Liver (tissue), 9 donors: Measurements from ENCODE around the gene PPP2R2C. TPM values are rescaled to one million over a fixed set of nuclear protein-coding genes. Genes with fewer than 3 reads are reported as not detected.

ENCODE experiments used
- DNase-seq: peaks from one replicate; pipeline ENCODE4 v3.0.0-alpha.2; 2017; ENCODE audit warnings: low spot score
- H3K27ac ChIP-seq, 2 donors: one replicate each; pipeline ENCODE4 v1.7.0; 2013; ENCODE audit warnings: inconsistent platforms in 2 of 2, low read length in 2 of 2, control low read depth in 1 of 2, low read depth in 1 of 2, mild to moderate bottlenecking in 1 of 2
- H3K27me3 ChIP-seq, 4 donors: one replicate each; pipeline versions ENCODE4 v1.6.1 to v1.7.0; 2013; ENCODE audit warnings: low read length in 3 of 4, inconsistent platforms in 1 of 4, mild to moderate bottlenecking in 1 of 4, moderate library complexity in 1 of 4; ENCODE audit not compliant: control insufficient read depth in 4 of 4, insufficient read depth in 4 of 4
- H3K36me3 ChIP-seq, 4 donors: one replicate each; pipeline versions ENCODE4 v1.6.1 to v1.7.0; 2013; ENCODE audit warnings: low read length in 3 of 4, mild to moderate bottlenecking in 3 of 4, low read depth in 1 of 4, moderate library complexity in 1 of 4; ENCODE audit not compliant: control insufficient read depth in 4 of 4, insufficient read depth in 3 of 4
- H3K4me1 ChIP-seq, 4 donors: one replicate each; pipeline versions ENCODE4 v1.6.1 to v1.7.0; 2013; ENCODE audit warnings: low read length in 3 of 4, mild to moderate bottlenecking in 3 of 4, moderate library complexity in 1 of 4; ENCODE audit not compliant: control insufficient read depth in 4 of 4, insufficient read depth in 4 of 4
- H3K4me3 ChIP-seq, 3 donors: one replicate each; pipeline versions ENCODE4 v1.6.1 to v1.7.0; 2013; ENCODE audit warnings: low read length in 3 of 3, control low read depth in 1 of 3, low read depth in 1 of 3, mild to moderate bottlenecking in 1 of 3
- H3K9ac ChIP-seq, 2 donors: one replicate each; pipeline ENCODE4 v1.7.0; 2013; ENCODE audit warnings: low read length in 2 of 2, mild to moderate bottlenecking in 2 of 2, moderate library complexity in 2 of 2, control low read depth in 1 of 2, low read depth in 1 of 2
- H3K9me3 ChIP-seq, 4 donors: one replicate each; pipeline versions ENCODE4 v1.6.1 to v1.7.0; 2013; ENCODE audit warnings: low read length in 3 of 4; ENCODE audit not compliant: control insufficient read depth in 4 of 4
- EGR1 ChIP-seq, 2 donors: IDR thresholded peaks; 2 replicates each; pipeline ENCODE4 v1.6.1; 2016 to 2018; ENCODE audit warnings: antibody characterized with exemption in 2 of 2, low read depth in 2 of 2
- GABPA ChIP-seq, 2 donors: IDR thresholded peaks in 1 of 2; conservative IDR thresholded peaks in 1 of 2; 2 replicates each; pipeline ENCODE4 v1.6.1; 2016; ENCODE audit warnings: antibody characterized with exemption in 2 of 2, mild to moderate bottlenecking in 1 of 2, moderate library complexity in 1 of 2
- HNF4A ChIP-seq, 2 donors: conservative IDR thresholded peaks; 2 replicates each; pipeline ENCODE4 v1.6.1; 2016; ENCODE audit warnings: antibody characterized with exemption in 2 of 2, mild to moderate bottlenecking in 2 of 2
- RAD21 ChIP-seq, 2 donors: IDR thresholded peaks; 2 replicates each; pipeline ENCODE4 v1.6.1; 2016; ENCODE audit warnings: antibody characterized with exemption in 2 of 2, mild to moderate bottlenecking in 2 of 2
- RXRA ChIP-seq, 2 donors: IDR thresholded peaks; 2 replicates each; pipeline ENCODE4 v1.6.1; 2017 to 2018; ENCODE audit warnings: antibody characterized with exemption in 2 of 2, mild to moderate bottlenecking in 1 of 2
- ZBTB33 ChIP-seq: IDR thresholded peaks from 2 replicates; pipeline ENCODE4 v1.6.1; 2016; ENCODE audit warnings: antibody characterized with exemption
- WGBS: extraction: QIAGEN DNeasy Blood & Tissue Kit; methylation state at CpG from one replicate; pipeline ENCODE4 v1.1.7; 2013; 5-methylcytosine and 5-hydroxymethylcytosine counted together
- polyA plus RNA-seq, 2 donors: library from polyadenylated mRNA; stranded (reverse) in 1 of 2; unstranded in 1 of 2; fragments of 200-250 nt in 1 of 2; fragments of >200 nt in 1 of 2; fragmentation: Nextera tagmentation in 1 of 2; extraction: Ambion mirVana in 1 of 2; gene quantifications; one replicate each; pipeline versions ENCODE4 v1.2.1 to v1.2.3, GENCODE V29; 2013 to 2015
- total RNA-seq, 2 donors: library from RNA; depleted of rRNA; stranded (reverse); fragments of >200 nt; gene quantifications; one replicate each; pipeline ENCODE4 v1.2.3, GENCODE V29; 2014
- TF ChIP-seq, protein P1 (sequence below): IDR thresholded peaks from 2 replicates; pipeline ENCODE4 v1.6.1; 2016; ENCODE audit warnings: antibody characterized with exemption, mild to moderate bottlenecking
- TF ChIP-seq, protein P2 (sequence below): fragments of 150-350 bp; IDR thresholded peaks from 2 replicates; pipeline ENCODE4 v1.5.1; 2017; ENCODE audit warnings: improper control_type of control experiment, low read depth, low read length; ENCODE audit not compliant: missing input control
- donor health status: healthy.
- donor health status: healthy.
- donor health status: healthy.
- donor health status: healthy.
- donor health status: healthy.

PPP2R2C gene
- total and polyA plus RNA-seq, 4 donors, result under 0.01 to 0.01 TPM; not detected in 2

DNA sequence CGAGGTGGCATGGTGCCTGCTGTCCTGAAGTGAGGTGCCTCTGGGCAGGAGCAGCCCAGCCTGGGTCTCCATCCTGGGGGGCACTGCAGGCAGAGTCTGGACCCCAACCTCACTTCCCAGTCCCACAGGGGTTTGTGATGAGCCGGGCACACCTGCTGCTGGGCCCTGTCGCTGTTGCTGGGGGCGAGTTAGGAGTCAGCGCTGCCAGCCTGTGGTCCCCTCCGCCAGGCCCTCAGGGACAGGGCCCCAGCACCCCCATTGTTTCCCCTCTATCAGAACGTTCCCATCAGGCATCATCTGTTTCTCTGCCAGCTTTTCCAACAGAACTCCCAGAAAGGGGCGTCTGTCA, 179.3 kb downstream of the PPP2R2C start:
- TF ChIP-seq, protein P1, sequence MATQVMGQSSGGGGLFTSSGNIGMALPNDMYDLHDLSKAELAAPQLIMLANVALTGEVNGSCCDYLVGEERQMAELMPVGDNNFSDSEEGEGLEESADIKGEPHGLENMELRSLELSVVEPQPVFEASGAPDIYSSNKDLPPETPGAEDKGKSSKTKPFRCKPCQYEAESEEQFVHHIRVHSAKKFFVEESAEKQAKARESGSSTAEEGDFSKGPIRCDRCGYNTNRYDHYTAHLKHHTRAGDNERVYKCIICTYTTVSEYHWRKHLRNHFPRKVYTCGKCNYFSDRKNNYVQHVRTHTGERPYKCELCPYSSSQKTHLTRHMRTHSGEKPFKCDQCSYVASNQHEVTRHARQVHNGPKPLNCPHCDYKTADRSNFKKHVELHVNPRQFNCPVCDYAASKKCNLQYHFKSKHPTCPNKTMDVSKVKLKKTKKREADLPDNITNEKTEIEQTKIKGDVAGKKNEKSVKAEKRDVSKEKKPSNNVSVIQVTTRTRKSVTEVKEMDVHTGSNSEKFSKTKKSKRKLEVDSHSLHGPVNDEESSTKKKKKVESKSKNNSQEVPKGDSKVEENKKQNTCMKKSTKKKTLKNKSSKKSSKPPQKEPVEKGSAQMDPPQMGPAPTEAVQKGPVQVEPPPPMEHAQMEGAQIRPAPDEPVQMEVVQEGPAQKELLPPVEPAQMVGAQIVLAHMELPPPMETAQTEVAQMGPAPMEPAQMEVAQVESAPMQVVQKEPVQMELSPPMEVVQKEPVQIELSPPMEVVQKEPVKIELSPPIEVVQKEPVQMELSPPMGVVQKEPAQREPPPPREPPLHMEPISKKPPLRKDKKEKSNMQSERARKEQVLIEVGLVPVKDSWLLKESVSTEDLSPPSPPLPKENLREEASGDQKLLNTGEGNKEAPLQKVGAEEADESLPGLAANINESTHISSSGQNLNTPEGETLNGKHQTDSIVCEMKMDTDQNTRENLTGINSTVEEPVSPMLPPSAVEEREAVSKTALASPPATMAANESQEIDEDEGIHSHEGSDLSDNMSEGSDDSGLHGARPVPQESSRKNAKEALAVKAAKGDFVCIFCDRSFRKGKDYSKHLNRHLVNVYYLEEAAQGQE, result no peak
- TF ChIP-seq GABPA (IDR thresholded peaks at IDR 0.05 in 1 of 2, conservative IDR thresholded peaks at IDR 0.05 in 1 of 2) (no peak), HNF4A (conservative IDR thresholded peaks at IDR 0.05) (no peak)
- H3K4me3 ChIP-seq, result no peak overlapping the region
- WGBS, result 94% methylated on average over 8 of the region's 8 CpGs
- DNase-seq, result no peak
- H3K9ac ChIP-seq, result no peak overlapping the region
- no peaks in the 10 kb centered on the region for H3K9me3 ChIP-seq
- peaks cover 0 to 42% (median 2%) of the 10 kb centered on the region in 4 donors for H3K36me3 ChIP-seq
- H3K27ac ChIP-seq, result no peak overlapping the region
- no peaks in the 10 kb centered on the region for H3K4me1 ChIP-seq
- no peaks in the 10 kb centered on the region for H3K27me3 ChIP-seq

GRCh38 chr4:6292376-6293096, 179.9 kb downstream of the PPP2R2C start:
- Histone ChIP-seq H3K4me1 (no peaks in the 10 kb centered on the region), H3K27me3 (no peaks in the 10 kb centered on the region), H3K9ac (no peak overlapping the region), H3K27ac (no peak overlapping the region), H3K36me3 (peaks cover 0 to 44% (median 2%) of the 10 kb centered on the region in 4 donors), H3K4me3 (no peak overlapping the region), H3K9me3 (no peaks in the 10 kb centered on the region)
- no peak for DNase-seq
- TF ChIP-seq, protein P1, result no peak
- TF ChIP-seq, protein P2, sequence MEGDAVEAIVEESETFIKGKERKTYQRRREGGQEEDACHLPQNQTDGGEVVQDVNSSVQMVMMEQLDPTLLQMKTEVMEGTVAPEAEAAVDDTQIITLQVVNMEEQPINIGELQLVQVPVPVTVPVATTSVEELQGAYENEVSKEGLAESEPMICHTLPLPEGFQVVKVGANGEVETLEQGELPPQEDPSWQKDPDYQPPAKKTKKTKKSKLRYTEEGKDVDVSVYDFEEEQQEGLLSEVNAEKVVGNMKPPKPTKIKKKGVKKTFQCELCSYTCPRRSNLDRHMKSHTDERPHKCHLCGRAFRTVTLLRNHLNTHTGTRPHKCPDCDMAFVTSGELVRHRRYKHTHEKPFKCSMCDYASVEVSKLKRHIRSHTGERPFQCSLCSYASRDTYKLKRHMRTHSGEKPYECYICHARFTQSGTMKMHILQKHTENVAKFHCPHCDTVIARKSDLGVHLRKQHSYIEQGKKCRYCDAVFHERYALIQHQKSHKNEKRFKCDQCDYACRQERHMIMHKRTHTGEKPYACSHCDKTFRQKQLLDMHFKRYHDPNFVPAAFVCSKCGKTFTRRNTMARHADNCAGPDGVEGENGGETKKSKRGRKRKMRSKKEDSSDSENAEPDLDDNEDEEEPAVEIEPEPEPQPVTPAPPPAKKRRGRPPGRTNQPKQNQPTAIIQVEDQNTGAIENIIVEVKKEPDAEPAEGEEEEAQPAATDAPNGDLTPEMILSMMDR, result no peak
- no peak for TF ChIP-seq HNF4A (conservative IDR thresholded peaks at IDR 0.05)
- no peak for TF ChIP-seq ZBTB33
- no peak for TF ChIP-seq GABPA (IDR thresholded peaks at IDR 0.05 in 1 of 2, conservative IDR thresholded peaks at IDR 0.05 in 1 of 2)
- no peak for TF ChIP-seq RXRA (IDR thresholded peaks at IDR 0.05)
- TF ChIP-seq RAD21 (IDR thresholded peaks at IDR 0.05), result no peak
- TF ChIP-seq EGR1 (IDR thresholded peaks at IDR 0.05; ENCODE audit: low read depth in 2 of 2), result no peak
- 91% methylated on average over 13 of the region's 13 CpGs for WGBS
